ENCODE measurements around the gene ZNF423.

The ZNF423 gene

GRCh38 chr16:49780433-49780832 lies 75.5 kb downstream of the ZNF423 start:
- DNase-seq = no peak

DNA sequence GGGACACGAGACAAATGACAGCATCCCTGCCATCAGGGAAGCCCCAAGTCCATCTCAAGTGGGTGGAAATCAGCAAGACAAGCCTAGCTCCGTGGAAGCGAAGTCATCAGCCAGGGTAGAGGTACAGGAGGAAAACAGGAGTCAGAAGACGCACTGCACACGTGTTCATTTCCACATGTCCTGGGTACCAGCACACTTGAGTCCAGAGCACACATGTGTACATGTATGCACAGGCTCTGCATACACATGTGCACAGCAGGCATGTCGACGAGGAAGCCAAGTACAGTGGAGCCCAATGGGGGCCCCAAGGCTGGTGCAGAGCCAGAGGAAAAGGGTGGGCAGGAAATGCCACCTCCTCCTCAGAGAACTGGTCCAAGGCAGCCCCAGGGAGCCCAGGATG lies 75.9 kb downstream of the ZNF423 start:
- DNase-seq = no peak

DNA sequence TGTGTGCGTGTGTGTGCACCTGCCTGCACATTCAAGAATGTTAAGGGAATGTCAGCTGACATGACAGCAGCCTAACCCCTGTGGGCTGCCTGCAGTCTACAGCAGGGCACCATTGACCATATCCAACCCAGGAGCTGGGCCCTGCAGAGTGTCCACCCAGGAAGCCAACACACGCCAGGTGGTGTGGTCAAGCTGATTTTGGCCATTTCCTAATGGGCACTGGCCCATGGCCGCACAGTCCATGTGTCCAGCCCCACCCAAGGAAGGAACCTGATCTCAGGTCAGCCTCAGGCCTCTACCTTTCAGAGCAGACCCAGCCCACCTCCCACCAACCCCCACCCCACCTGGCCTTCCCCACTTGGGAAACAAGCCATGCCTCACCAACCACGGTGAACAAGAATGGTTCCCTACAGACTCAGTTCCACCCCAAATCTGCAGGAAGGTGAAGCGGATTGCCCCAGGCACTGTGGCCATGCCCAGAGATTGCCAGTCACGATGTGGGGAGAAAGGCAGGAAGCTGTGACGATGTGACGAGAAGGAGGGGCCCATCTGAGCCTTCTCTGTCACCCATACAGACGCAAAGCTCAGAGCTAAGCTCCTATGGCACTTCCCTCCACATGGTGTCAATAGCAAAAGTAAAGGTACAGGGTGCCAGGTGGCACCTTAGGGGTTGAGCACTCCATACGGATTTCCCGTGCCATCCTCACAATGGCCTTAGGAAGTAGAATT lies 77.5 kb downstream of the ZNF423 start:
- no peak for DNase-seq

GRCh38 chr16:49776734-49777133 lies 79.2 kb downstream of the ZNF423 start:
- no peak for DNase-seq

DNA sequence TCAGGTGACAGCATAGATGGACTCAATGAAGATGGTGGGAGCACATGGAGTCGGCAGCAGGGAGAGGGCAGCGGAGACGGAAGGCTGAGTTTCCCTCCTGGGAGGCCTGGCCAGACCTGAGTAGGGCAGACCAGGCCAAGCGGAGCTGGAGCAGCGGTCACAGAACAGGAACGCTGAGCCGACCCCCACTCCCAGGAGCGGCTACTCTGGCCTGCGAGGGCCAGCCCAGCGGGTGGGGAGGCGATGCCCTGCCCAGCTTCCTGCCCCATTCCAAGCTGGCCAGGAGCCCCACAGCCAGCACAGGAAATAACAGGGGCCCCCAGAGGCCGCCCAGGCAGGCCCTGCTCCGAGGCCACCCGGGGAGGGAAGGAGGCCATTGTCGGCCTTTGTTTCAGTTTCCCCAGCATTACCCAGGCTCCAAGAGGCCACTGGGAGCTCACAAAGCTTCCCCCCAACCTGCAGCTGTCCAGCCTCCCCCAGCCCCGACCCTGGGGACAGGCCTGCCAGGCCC lies 79.8 kb downstream of the ZNF423 start:
- DNase-seq = no peak

DNA sequence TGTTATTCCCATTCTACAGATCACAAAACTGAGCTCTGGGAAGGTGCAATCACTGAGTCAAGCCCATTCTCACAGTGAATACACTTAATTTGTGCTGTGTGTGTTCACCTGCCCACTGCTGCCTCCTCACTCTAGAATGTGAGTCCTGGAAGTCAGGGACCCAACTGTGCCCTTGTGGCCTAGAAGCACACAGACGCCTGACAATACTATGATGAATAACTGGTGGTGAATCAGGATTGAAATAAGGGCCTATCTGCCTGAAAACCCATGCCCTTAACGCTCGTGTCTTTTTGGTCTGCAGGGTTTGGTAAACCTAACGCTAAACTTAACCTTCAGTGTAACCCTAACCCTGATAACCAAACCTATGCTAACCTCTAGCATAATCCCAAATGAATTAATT lies 80.3 kb downstream of the ZNF423 start:
- no peak for DNase-seq

- no peak for DNase-seq
These were observed 80.9 kb downstream of the ZNF423 start for GRCh38 chr16:49775018-49775417.

GRCh38 chr16:49773534-49774475 lies 82.1 kb downstream of the ZNF423 start:
- no peak for DNase-seq

- DNase-seq = no peak
These were observed 87.9 kb downstream of the ZNF423 start for GRCh38 chr16:49767998-49768397.

GRCh38 chr16:49767414-49767813 lies 88.5 kb downstream of the ZNF423 start:
- DNase-seq = no peak

GRCh38 chr16:49766225-49766624 lies 89.7 kb downstream of the ZNF423 start:
- no peak for DNase-seq

DNA sequence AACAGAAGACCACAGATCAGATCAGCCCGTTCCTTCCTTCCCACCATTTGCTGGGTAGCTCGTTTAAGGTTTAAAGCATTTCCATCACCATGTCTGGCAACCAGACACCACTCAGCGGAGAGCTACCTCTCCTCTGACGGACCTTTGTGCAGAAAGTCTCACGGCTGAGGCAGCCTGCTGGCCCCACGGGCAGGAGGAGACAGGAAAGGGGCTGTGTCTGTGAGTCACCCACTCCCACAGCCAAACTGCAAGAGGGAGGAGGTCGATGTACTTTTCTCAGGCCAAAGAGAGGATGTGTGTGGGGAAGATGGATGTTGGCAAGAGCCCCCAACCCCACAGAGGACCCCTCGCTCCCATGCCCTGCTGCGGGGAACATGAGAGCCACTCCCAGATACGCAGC lies 92.1 kb downstream of the ZNF423 start:
- no peak for DNase-seq

- no peak for DNase-seq
These were observed 95.1 kb downstream of the ZNF423 start for GRCh38 chr16:49760815-49761214.

DNA sequence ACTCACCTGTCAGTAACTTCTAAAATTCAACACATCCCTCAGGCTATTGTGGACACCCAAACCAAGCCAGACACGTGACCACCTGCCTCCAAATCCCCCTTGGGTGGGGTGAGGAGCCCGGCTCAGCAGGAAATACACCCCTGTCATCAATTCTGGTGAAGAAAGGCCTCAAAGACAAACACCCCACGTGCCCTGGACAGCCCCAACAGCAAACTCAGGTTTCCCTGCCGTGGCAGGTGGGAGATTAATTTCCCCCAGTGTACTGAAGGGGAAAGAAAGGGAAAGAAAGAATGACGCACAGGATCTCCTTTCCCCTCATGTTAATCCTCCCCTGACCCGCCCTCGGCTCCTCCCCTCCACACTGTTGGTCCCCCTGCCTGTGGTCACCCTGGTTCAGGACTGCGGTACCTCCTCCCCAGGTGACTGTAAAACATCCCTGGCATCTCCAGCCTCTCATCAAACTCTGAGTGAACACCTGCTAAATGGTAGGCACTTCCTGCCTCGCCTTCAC lies 98.3 kb downstream of the ZNF423 start:
- DNase-seq = no peak

- no peak for DNase-seq
These were observed 98.9 kb downstream of the ZNF423 start for GRCh38 chr16:49756775-49757558.

- DNase-seq = no peak
These were observed 100.0 kb downstream of the ZNF423 start for GRCh38 chr16:49755716-49756505.

- no peak for DNase-seq
These were observed 100.6 kb downstream of the ZNF423 start for GRCh38 chr16:49755313-49755620.

DNA sequence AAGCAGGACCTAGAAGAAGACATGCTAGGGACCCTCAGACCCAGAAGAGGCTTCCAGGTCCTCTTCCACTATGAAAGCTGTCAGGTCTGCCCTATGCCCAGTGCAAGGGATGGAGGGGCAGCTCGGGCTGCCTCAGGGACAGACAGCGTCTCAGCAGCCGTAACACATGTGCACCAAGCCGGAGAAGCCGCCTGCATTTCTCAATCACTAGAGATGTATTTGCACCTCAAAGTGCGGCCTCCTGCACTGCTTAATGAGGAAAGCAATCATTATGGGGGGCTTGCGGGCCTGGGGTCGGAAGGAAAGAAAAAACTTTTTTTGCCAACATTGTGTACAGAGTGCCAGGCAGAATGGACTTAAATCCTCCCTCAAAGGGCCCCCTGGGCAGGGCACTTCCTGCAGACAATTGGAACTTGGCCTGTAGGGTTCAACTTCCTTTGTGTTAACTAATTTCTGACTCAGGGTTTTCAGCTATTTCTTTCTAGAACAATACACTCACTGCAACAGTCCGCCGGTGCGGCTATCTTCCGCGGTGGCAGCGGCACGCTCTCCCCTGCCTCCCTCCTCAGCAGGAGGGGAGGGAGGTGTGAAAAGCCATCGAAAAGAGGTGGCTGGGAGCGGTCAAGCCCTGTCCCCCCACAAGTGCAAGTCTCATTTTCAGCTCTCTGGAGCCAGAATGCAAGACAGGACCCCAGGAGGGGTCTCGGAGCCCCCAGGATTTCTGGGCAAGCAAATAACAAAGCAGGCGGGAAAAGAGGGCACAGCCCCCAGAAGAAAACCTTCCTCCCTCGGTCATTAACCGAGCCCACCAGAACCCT lies 101.2 kb downstream of the ZNF423 start:
- DNase-seq = no peak

DNA sequence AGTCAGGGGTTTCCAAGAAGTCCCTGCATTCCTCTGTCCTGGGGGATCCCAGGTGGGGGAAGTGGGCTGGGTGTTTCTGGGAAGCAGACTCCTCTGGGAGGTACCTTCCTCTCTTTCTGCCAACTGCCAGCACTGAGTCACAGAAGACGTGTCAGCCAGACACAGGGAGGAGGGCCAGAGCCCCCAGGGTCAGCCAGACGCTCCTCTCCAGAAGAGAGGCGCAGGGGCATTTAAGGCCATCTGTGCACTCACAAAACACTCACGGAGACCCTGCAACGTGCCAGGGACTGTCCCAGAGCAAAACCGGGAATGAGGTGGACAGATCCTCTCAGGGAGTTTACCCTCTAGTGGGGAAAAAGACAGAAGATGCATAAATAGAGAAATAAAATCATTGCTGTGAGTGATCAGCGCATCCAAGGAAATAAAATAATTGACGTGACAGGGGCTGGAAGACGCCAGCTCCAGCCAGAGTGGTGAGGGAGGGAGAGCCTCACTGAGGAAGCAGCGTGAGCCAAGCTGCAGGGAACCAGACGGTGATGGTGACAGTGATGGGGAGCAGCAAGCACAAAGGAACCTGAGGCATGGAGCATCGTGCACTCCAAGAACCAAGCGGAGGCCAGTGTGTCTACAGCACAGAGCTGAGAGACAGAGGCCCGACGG lies 105.4 kb downstream of the ZNF423 start:
- peak; percentile 79 for DNase-seq

DNA sequence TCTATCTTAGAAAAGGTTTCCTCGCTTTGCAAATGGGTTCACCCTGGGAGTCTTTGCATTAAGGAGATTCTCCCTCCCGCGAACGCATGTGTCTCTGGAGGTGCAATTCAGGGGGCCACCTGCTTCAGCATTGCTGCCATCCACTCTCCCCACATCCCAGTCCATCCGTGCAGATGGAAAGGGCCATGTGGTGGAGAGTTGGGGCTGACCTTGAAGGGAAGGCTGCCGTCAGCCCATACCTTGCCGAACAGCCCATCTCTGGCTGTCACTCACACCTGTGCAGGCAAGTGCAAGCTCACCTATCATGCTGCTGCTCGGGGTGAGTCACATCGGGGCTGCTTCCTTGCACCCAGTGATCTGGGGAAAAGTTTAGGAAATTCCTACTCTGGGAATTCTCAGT lies 106.1 kb downstream of the ZNF423 start:
- DNase-seq = peak; percentile 54

- DNase-seq = peak; percentile 99
These were observed 107.6 kb downstream of the ZNF423 start for GRCh38 chr16:49748322-49748721.

All from NCI-H2171 treated with DMSO at 0.1 percent for 48 hours (cell line).